Activated T-helper 1 cell treated with anti-CD3 and anti-CD28 coated beads, Interleukin-2, amount 50 U/mL, for 16 hours (primary cell): ENCODE results near the gene ARID5B.
"Not testable (repeated sequence)": the region's sequence is repeated elsewhere in the genome, so short reads cannot be mapped to it uniquely, and the experiment has no call there.

Experiments
- DNase-seq, 2 donors: peaks; one replicate each; pipeline ENCODE4 v3.0.0-alpha.2; 2020; ENCODE audit warnings: low read depth in 1 of 2, low spot score in 1 of 2

ARID5B gene, protein sequence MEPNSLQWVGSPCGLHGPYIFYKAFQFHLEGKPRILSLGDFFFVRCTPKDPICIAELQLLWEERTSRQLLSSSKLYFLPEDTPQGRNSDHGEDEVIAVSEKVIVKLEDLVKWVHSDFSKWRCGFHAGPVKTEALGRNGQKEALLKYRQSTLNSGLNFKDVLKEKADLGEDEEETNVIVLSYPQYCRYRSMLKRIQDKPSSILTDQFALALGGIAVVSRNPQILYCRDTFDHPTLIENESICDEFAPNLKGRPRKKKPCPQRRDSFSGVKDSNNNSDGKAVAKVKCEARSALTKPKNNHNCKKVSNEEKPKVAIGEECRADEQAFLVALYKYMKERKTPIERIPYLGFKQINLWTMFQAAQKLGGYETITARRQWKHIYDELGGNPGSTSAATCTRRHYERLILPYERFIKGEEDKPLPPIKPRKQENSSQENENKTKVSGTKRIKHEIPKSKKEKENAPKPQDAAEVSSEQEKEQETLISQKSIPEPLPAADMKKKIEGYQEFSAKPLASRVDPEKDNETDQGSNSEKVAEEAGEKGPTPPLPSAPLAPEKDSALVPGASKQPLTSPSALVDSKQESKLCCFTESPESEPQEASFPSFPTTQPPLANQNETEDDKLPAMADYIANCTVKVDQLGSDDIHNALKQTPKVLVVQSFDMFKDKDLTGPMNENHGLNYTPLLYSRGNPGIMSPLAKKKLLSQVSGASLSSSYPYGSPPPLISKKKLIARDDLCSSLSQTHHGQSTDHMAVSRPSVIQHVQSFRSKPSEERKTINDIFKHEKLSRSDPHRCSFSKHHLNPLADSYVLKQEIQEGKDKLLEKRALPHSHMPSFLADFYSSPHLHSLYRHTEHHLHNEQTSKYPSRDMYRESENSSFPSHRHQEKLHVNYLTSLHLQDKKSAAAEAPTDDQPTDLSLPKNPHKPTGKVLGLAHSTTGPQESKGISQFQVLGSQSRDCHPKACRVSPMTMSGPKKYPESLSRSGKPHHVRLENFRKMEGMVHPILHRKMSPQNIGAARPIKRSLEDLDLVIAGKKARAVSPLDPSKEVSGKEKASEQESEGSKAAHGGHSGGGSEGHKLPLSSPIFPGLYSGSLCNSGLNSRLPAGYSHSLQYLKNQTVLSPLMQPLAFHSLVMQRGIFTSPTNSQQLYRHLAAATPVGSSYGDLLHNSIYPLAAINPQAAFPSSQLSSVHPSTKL

DNA sequence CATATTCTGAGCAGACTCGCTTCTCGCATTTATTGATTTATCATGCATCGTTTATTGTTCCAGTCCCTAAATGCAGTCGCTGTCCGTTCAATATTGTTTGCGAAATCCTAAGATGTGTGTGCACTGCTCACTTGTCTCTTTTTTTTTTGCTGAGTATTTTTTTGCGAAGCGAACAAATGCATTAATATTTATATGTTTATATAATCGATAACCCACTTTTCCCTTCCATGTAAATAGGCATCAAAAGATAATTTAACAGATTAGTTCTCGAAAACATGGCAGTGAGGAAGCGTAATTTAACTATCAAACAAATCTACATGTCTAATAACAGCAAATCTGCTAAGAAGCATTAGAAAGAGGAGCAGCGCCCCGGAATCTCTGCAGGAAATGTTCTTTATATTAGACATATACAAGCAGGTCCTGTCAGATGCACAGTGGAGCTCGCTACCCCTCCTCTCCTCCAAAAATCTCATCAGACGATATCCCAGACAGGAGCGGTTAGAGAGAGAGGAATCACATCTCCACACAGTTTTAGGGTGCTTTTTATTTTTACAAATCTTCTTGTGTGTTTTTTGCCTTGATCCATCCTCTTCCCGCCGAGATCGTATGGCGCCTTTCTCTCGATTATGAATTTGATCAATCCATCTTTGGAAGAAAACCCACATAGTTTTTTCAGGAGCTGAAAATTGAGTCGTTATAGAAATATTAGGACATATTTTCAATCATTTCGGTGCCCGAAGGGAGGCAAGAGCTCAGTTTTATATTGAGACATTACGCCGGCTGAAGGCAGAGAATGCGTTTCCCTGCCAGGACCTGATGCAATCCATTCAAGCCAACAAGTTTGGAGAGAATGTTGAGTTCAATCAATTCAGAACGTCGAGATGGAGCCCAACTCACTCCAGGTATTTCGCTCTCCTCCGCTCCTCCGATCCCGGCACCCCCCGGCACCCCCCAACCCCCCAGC lies at the start of gene ARID5B:
TSS of gene ARID5B (plus strand) at position 871 of the 964 bp plus-strand sequence. CDS start at position 882, 11 bp downstream.
- no peak for DNase-seq

GRCh38 chr10:61852261-61852660 lies 49.2 kb upstream of the ARID5B start:
- no peak for DNase-seq

DNA sequence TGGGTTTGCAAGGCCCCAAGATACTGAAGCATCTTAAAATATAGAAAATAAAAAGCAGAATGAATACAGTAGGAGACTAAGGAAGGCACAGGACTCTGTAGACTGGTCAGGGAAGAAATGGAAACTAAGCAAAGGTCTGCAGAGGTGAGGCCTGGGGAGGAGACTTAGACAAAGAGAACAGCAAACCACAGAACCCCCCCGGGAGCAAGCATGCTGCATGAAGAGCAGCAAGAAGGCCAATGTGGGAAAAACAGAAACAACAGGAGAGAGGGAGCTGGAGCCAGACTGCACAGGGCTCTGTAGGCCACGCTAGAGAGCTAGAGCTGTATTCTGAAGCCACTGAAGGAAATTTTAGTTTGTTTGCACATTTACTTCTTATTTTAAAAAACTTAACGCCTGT lies 45.7 kb upstream of the ARID5B start:
- DNase-seq: no peak

DNA sequence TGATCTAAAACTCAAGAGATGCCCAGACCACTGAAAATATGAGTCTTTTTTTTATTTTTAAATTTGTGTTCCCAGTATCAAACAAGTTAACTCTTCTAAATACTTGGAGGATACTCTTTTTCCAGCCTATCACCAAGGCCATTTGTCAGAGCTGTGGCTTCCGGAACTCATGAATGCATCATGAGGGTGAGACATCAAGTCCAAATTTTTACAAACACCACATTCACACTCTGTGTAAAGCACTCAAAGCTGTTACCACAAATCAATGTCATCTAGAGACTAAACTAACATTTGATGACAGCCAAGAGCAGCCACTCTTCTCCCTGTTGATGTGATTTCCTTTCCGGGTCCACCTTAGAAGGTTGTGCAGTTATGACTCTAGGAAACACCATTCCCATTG lies 43.8 kb upstream of the ARID5B start:
- no peak for DNase-seq

GRCh38 chr10:61859786-61860185 lies 41.7 kb upstream of the ARID5B start:
- DNase-seq: no peak

- no peak for DNase-seq
Measured at GRCh38 chr10:61860964-61861758, 40.3 kb upstream of the ARID5B start.

DNA sequence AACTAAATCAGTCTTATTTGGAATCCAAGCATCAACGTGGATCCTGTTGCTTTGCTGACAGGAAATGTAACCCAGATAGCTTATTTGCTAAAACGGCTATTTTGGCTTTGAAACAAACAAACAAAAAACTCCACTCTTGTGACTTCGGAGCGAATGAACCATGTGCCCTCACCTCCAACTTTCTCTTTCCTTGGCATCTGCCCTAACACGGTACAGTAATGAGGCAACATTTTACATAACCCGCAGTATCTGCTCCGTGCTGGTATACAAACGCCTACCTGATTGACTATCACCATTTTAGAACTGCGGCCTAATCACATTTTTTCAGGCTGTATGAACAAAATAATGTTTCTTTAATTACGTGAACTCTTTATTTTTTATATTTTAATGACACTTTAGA lies 37.5 kb upstream of the ARID5B start:
- DNase-seq: no peak

DNA sequence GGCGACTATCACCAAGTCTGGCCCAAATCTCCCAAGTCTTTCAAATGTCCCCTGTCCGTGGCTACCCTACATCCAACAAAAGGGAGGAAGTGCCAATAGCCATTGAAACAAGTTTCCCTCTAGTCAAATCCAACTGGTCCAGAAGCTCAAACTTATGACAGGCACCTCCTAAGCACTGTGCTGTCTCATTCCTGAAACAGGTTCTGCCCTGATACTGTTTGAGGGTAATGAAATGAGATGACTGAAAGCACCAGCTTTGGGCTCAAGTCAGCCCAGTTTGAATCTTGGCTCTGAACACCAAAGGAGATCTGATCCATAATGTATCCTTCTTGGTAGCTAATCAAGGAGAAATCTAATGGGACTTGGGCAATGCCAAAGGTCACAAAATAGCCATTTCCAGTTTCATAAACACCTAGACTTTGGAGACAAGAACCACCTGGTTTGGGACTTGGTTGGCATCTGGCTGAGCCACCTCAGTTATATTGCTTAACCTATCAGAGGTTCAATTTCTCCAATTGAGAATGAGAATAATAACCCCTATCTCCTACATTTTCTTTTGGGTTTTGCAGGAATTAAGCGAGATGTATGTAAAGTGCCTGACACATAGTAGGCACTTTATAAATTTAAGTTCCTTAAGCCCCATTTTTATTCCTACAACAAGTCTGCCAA lies 34.7 kb upstream of the ARID5B start:
- no peak for DNase-seq

- not testable (repeated sequence) for DNase-seq
Measured at GRCh38 chr10:61867374-61867773, 34.1 kb upstream of the ARID5B start.

DNA sequence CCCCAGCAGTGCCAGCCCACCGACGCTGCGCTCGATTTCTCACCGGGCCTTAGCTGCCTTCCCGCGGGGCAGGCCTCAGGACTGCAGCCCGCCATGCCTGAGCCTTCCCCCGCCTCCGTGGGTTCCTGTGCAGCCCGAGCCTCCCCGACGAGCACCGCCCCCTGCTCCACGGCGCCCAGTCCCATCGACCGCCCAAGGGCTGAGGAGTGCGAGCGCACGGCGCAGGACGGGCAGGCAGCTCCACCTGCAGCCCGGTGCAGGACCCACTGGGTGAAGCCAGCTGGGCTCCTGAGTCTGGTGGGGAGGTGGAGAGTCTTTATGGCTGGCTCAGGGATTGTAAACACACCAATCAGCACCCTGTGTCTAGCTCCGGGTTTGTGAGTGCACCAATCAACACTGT lies 33.7 kb upstream of the ARID5B start:
- DNase-seq: peak; percentile 28 to 43

- DNase-seq: no peak
Measured at GRCh38 chr10:61869041-61869675, 32.3 kb upstream of the ARID5B start.

DNA sequence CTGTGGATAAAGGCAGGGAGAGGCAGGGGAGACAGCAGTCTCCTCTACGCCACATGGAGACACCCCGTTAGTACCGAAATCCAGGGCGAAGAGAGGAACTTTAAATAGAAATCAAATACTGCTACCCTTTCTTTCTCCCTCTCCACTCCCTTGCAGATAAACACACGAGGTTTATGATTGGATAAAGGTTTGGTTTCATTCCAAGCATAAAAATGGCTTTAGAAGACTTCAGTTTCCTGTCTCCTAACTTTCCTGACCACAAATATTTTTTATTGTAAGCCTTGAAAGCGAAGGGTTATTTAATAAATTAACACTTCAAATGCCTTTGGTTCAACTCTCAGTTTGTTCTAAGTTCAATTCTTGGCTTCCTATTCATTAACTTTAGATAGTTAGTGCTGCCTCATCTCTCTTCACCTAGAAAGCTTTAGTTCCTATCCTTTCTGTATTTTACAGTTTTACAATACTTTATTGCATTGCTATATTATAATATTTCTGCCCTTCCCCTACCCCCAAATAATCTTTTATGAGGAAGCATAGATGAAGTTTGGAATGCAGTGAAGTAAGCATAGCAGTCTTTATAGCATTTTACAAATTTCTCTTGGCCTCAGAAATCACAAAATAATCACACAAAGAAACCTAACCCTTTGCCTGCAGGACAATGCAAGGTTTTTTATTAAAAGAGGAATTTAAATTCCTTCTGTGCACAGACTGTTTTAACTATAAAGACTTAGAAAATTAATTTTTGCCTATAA lies 31.5 kb upstream of the ARID5B start:
- no peak for DNase-seq

- DNase-seq: no peak
Measured at GRCh38 chr10:61870526-61870895, 31.0 kb upstream of the ARID5B start.

- DNase-seq: no peak
Measured at GRCh38 chr10:61871487-61871886, 30.0 kb upstream of the ARID5B start.

DNA sequence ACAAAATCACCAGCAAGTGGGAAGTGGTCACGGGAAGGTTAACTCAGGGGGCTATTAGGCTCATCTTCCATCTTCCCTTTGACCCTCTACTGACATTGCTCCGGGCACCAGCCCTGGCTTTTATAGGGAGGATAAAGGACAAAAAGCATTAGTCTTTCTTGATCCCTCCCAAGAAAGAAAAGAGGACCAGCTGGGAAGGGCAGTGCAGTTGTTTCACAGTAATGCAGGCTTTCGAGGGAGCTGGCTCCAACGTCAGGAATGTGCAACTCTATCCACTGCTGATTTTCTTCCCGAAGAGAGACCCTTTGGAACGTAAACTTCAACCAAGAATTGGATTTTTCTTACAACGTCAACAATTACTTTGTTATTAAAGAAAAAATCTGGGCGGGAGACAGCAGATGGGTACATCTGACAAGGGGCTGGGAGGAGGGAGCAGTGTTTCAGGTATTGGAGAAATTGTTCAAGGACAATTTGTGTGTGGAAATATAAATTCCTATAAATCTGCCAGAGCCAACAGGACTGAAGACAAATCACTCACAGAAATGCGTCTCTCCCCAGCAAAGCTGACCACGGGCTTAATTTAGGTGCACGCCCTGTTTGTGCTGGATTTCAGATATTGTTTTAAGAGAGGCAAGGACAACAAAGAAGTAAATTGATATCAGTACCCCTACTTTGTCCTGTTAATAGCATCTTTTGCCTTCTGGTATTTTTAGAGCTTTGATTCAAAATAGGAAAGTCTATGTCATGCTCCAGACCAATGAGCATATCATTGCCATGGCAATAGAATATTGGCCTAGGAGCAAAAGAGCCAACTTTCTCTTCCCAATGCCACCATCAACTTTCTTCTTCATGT lies 23.4 kb upstream of the ARID5B start:
- DNase-seq: no peak

- DNase-seq: no peak
Measured at GRCh38 chr10:61878740-61879068, 22.8 kb upstream of the ARID5B start.
